Measurements from ENCODE around the gene ZDHHC13.
"Not testable (repeated sequence)": the region's sequence is repeated elsewhere in the genome, so short reads cannot be mapped to it uniquely, and the experiment has no call there.

The ZDHHC13 gene

GRCh38 chr11:19134004-19134403 lies 17.0 kb downstream of the ZDHHC13 start:
- H3K27ac ChIP-seq, result no peak overlapping the region
- no peak for TF ChIP-seq CTCF (IDR thresholded peaks at IDR 0.05)
- H3K4me1 ChIP-seq, result no peaks in the 10 kb centered on the region
- no peak overlapping the region for H3K4me3 ChIP-seq
- no peaks in the 10 kb centered on the region for H3K36me3 ChIP-seq
- intact Hi-C loops (cut with DNase I; ENCODE audit: low total_unique reads), result no loop called here
- H3K9me3 ChIP-seq, result peaks cover 0 to 12% (median 3%) of the 10 kb centered on the region in 3 donors
- H3K27me3 ChIP-seq, result no peaks in the 10 kb centered on the region
- no peak for DNase-seq

- DNase-seq; intact Hi-C loops (cut with DNase I; ENCODE audit: low total_unique reads): not testable (repeated sequence)
Observed at GRCh38 chr11:19136884-19137283, 19.9 kb downstream of the ZDHHC13 start.

GRCh38 chr11:19145319-19145718 lies 28.4 kb downstream of the ZDHHC13 start:
- no peak overlapping the region for H3K4me3 ChIP-seq
- no peaks in the 10 kb centered on the region for H3K9me3 ChIP-seq
- TF ChIP-seq CTCF (IDR thresholded peaks at IDR 0.05), result no peak
- no peak overlapping the region for H3K27ac ChIP-seq
- DNase-seq, result no peak
- peaks cover 0 to 21% (median 6%) of the 10 kb centered on the region in 3 donors for H3K36me3 ChIP-seq
- H3K27me3 ChIP-seq, result no peaks in the 10 kb centered on the region
- H3K4me1 ChIP-seq, result no peaks in the 10 kb centered on the region
- intact Hi-C loops (cut with DNase I; ENCODE audit: low total_unique reads), result no loop called here

More at GRCh38 chr11:19136884-19137283, 19.9 kb downstream of the ZDHHC13 start:
- not testable (repeated sequence) for H3K27ac ChIP-seq, H3K4me3 ChIP-seq, H3K27me3 ChIP-seq, H3K36me3 ChIP-seq, H3K4me1 ChIP-seq, H3K9me3 ChIP-seq

DNA sequence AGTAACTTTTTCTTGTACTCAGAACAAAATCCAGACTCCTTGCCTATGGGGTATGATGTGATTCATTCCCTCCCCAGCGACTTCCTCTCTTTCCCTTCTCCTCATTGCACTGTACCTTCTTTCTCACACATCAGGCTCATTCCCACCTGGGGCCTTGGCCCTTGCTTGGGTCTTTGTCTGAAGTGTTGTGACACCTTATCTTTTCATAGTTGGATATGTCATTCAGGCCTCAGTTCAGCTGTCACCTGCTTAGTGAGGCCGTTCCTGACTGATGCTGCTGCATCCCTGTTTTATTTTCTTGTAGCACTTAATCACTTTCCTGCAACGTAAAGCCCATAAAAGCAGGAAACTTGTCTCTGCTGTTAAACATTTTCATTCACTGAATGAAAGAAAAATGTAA lies 39.9 kb downstream of the ZDHHC13 start:
- Histone ChIP-seq H3K9me3 (no peaks in the 10 kb centered on the region), H3K4me3 (no peak overlapping the region), H3K4me1 (no peaks in the 10 kb centered on the region), H3K27me3 (no peaks in the 10 kb centered on the region), H3K36me3 (peaks cover 5 to 39% (median 21%) of the 10 kb centered on the region in 3 donors), H3K27ac (no peak overlapping the region)
- intact Hi-C loops (cut with DNase I; ENCODE audit: low total_unique reads), result no loop called here
- TF ChIP-seq CTCF (IDR thresholded peaks at IDR 0.05), result no peak
- no peak for DNase-seq

DNA sequence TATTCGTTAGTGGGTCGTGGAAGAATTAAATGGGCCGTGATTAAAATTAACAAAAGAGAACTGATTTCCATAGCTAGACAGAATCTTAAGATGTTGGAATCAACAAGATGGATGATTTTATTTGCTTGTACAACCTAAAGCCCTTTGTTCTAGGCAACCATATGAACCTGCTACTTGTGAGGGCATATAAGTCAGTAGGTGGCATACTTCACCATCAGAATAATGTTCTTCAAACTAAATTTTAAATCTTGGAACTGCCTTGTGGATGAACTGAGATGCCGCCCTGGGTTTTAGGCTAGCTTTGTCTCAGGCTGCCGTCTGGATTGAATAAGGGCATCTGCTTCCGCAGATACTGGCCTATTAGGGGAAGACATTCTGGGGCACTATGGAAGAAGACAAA lies 43.9 kb downstream of the ZDHHC13 start:
- Histone ChIP-seq H3K4me1 (no peaks in the 10 kb centered on the region), H3K27ac (no peak overlapping the region), H3K27me3 (no peaks in the 10 kb centered on the region), H3K4me3 (no peak overlapping the region), H3K9me3 (no peaks in the 10 kb centered on the region), H3K36me3 (peaks cover 15 to 42% (median 25%) of the 10 kb centered on the region in 3 donors)
- no peak for DNase-seq
- no peak for TF ChIP-seq CTCF (IDR thresholded peaks at IDR 0.05)
- intact Hi-C loops (cut with DNase I; ENCODE audit: low total_unique reads), result no loop called here

- TF ChIP-seq CTCF (IDR thresholded peaks at IDR 0.05), result no peak
- DNase-seq, result no peak
- Histone ChIP-seq H3K4me1 (no peaks in the 10 kb centered on the region), H3K4me3 (no peak overlapping the region), H3K27ac (no peak overlapping the region), H3K9me3 (no peaks in the 10 kb centered on the region), H3K27me3 (no peaks in the 10 kb centered on the region), H3K36me3 (peaks cover 15 to 42% (median 22%) of the 10 kb centered on the region in 3 donors)
- intact Hi-C loops (cut with DNase I; ENCODE audit: low total_unique reads), result no loop called here
Observed at GRCh38 chr11:19161651-19162050, 44.7 kb downstream of the ZDHHC13 start.
